ENCODE data around the gene TYMS. TPM values are rescaled to one million over a fixed set of nuclear protein-coding genes. Genes with fewer than 3 reads are reported as not detected.

The TYMS gene
- total RNA-seq, 2 experiments from 2014 or later: 90.7 to 196 TPM

DNA sequence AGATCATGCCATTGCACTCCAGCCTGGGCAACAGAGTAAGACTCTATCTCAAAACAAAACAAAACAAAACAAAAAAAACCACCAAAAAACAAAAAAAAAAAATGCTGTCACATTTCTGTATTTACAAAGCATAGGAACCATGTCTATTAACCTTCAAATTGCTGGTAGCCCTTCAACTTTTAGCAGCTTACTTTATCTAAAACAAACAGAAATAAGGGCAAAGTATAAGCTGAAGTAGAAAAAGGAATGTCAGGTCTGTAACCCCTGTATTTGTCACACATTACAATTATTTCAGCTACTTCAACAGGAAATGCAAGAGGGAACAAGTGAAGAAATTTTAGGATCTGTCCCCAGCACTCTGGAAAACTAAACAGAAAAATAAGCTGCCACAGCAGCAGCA lies 25.4 kb downstream of the TYMS start:
- no TSS peak for BruUV-seq (replicated peaks)
- Histone ChIP-seq H2AFZ (ENCODE audit: low read length) (no peak overlapping the region), H3K9me3 (ENCODE audit: low read length) (no peaks in the 10 kb centered on the region), H3K9me2 (ENCODE audit: insufficient read depth, low read length) (no peaks in the 10 kb centered on the region), H3K4me1 (ENCODE audit: insufficient read depth, low read length, poor library complexity, severe bottlenecking) (no peaks in the 10 kb centered on the region), H3K27ac (ENCODE audit: low read depth, low read length, poor library complexity, severe bottlenecking) (no peak overlapping the region), H3K79me2 (ENCODE audit: insufficient read depth, low read depth, low read length) (no peaks in the 10 kb centered on the region), H3K36me3 (ENCODE audit: insufficient read depth, low read length) (peaks cover 12% of the 10 kb centered on the region), H4K20me1 (ENCODE audit: insufficient read depth, low read length) (no peaks in the 10 kb centered on the region), H3K4me3 (ENCODE audit: low read depth, low read length, poor library complexity, severe bottlenecking) (no peak overlapping the region), H3K4me2 (ENCODE audit: low read length) (no peak overlapping the region)
- ChIA-PET CTCF (ENCODE audit: unreplicated experiment) (no interaction called here), POLR2A (no interaction called here)
- intact Hi-C loops (cut with micrococcal nuclease; ENCODE audit: unreplicated experiment): no loop called here
- TF ChIP-seq, protein P1, sequence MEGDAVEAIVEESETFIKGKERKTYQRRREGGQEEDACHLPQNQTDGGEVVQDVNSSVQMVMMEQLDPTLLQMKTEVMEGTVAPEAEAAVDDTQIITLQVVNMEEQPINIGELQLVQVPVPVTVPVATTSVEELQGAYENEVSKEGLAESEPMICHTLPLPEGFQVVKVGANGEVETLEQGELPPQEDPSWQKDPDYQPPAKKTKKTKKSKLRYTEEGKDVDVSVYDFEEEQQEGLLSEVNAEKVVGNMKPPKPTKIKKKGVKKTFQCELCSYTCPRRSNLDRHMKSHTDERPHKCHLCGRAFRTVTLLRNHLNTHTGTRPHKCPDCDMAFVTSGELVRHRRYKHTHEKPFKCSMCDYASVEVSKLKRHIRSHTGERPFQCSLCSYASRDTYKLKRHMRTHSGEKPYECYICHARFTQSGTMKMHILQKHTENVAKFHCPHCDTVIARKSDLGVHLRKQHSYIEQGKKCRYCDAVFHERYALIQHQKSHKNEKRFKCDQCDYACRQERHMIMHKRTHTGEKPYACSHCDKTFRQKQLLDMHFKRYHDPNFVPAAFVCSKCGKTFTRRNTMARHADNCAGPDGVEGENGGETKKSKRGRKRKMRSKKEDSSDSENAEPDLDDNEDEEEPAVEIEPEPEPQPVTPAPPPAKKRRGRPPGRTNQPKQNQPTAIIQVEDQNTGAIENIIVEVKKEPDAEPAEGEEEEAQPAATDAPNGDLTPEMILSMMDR (conservative IDR thresholded peaks at IDR 0.05; ENCODE audit: low read length): no peak
- TF ChIP-seq EZH2phosphoT487 (IDR thresholded peaks at IDR 0.05; ENCODE audit: borderline replicate concordance, low read depth, low read length): no peak
- DNase-seq (ENCODE audit: low spot score): no peak

DNA sequence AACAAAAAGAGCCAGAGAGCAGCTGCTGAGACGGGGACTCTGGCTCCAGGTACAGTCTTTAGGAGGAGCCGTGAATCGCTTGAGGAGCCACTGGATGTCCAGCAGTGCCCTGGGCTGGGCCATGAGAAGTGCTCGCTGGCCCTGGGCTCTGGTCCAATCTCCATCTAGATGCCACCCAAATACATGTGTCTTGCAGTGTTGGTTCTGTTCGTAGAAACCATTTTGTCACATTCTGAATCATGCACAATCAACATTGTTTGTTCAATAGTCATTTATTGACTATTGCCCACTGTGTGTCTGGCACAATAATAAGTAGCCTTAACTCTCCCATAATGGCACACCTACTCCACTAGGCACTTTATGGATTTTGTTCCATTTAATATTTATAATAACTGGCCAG lies 26.1 kb downstream of the TYMS start:
- H3K9me3 ChIP-seq (ENCODE audit: low read length): no peaks in the 10 kb centered on the region
- TF ChIP-seq, protein P1 (conservative IDR thresholded peaks at IDR 0.05; ENCODE audit: low read length): no peak
- TF ChIP-seq EZH2phosphoT487 (IDR thresholded peaks at IDR 0.05; ENCODE audit: borderline replicate concordance, low read depth, low read length): no peak
- BruUV-seq (replicated peaks): no TSS peak
- H3K4me1 ChIP-seq (ENCODE audit: insufficient read depth, low read length, poor library complexity, severe bottlenecking): no peaks in the 10 kb centered on the region
- DNase-seq (ENCODE audit: low spot score): no peak
- ChIA-PET CTCF (ENCODE audit: unreplicated experiment) (no interaction called here), POLR2A (no interaction called here)
- H3K36me3 ChIP-seq (ENCODE audit: insufficient read depth, low read length): peaks cover 5% of the 10 kb centered on the region
- intact Hi-C loops (cut with micrococcal nuclease; ENCODE audit: unreplicated experiment): no loop called here
- H4K20me1 ChIP-seq (ENCODE audit: insufficient read depth, low read length): no peaks in the 10 kb centered on the region
- H3K27ac ChIP-seq (ENCODE audit: low read depth, low read length, poor library complexity, severe bottlenecking): no peak overlapping the region
- H3K4me2 ChIP-seq (ENCODE audit: low read length): no peak overlapping the region
- no peaks in the 10 kb centered on the region for H3K9me2 ChIP-seq (ENCODE audit: insufficient read depth, low read length)
- no peak overlapping the region for H3K4me3 ChIP-seq (ENCODE audit: low read depth, low read length, poor library complexity, severe bottlenecking)
- no peak overlapping the region for H2AFZ ChIP-seq (ENCODE audit: low read length)
- H3K79me2 ChIP-seq (ENCODE audit: insufficient read depth, low read depth, low read length): no peaks in the 10 kb centered on the region

DNA sequence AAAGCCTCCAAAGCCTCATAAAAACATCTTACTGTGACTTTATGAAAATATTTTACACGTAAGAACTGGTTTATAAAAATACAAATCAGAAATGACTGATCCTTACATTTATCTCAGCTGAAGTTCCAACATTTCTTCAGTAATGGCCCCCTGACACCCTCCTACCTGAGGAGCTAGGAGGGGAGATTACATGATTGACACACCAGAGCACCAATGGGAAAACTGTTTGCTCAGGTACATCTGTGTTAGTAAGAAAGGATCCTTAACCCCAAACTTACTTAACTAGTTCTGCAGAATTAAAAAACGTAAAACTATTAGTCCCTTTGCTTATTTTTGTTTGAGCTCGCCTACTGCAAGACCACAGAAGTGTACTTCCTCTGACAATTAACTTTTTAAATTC lies 28.0 kb downstream of the TYMS start:
- no peaks in the 10 kb centered on the region for H3K9me2 ChIP-seq (ENCODE audit: insufficient read depth, low read length)
- H3K79me2 ChIP-seq (ENCODE audit: insufficient read depth, low read depth, low read length): no peaks in the 10 kb centered on the region
- H3K9me3 ChIP-seq (ENCODE audit: low read length): no peaks in the 10 kb centered on the region
- no peak for DNase-seq (ENCODE audit: low spot score)
- ChIA-PET CTCF (ENCODE audit: unreplicated experiment) (no interaction called here), POLR2A (no interaction called here)
- TSS peak; percentile 44 for BruUV-seq (replicated peaks)
- no peaks in the 10 kb centered on the region for H3K4me1 ChIP-seq (ENCODE audit: insufficient read depth, low read length, poor library complexity, severe bottlenecking)
- H3K4me3 ChIP-seq (ENCODE audit: low read depth, low read length, poor library complexity, severe bottlenecking): no peak overlapping the region
- no peak for TF ChIP-seq EZH2phosphoT487 (IDR thresholded peaks at IDR 0.05; ENCODE audit: borderline replicate concordance, low read depth, low read length)
- TF ChIP-seq, protein P1 (conservative IDR thresholded peaks at IDR 0.05; ENCODE audit: low read length): no peak
- no peak overlapping the region for H2AFZ ChIP-seq (ENCODE audit: low read length)
- no peak overlapping the region for H3K27ac ChIP-seq (ENCODE audit: low read depth, low read length, poor library complexity, severe bottlenecking)
- no peak overlapping the region for H3K4me2 ChIP-seq (ENCODE audit: low read length)
- H3K36me3 ChIP-seq (ENCODE audit: insufficient read depth, low read length): no peaks in the 10 kb centered on the region
- intact Hi-C loops (cut with micrococcal nuclease; ENCODE audit: unreplicated experiment): no loop called here
- H4K20me1 ChIP-seq (ENCODE audit: insufficient read depth, low read length): no peaks in the 10 kb centered on the region

Measured in OCI-LY7 (cell line).